ENCODE measurements around the gene RASGRF2.

RASGRF2 gene

DNA sequence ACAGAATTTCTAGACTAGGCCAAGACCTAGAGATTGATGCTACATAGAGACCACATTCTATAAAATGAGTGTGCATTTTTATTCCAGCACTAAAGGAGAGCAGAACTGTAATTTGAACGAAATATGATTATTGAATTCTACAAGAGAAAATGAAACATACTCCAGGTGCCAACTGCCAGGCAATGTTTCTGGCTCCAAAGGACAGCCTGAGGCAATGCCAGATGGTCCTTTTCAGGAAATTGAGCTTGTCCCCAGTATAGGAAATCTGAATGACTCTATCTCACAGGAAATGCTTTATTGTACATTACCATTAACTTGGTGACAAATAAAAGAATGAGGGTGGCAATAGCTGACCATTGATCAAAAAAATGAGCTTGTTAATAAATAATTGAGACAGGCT lies 28.8 kb upstream of the RASGRF2 start:
- Histone ChIP-seq H3K4me1 (ENCODE audit: control insufficient read depth, insufficient read depth, low read length) (no peaks in the 10 kb centered on the region), H3K9ac (ENCODE audit: low read length) (no peak overlapping the region), H3K4me3 (ENCODE audit: low read length) (no peak overlapping the region), H3K27ac (ENCODE audit: low read depth, low read length) (no peak overlapping the region), H3K36me3 (ENCODE audit: control insufficient read depth, insufficient read depth, low read length) (no peaks in the 10 kb centered on the region), H3K27me3 (ENCODE audit: control insufficient read depth, insufficient read depth, low read length) (no peaks in the 10 kb centered on the region)

DNA sequence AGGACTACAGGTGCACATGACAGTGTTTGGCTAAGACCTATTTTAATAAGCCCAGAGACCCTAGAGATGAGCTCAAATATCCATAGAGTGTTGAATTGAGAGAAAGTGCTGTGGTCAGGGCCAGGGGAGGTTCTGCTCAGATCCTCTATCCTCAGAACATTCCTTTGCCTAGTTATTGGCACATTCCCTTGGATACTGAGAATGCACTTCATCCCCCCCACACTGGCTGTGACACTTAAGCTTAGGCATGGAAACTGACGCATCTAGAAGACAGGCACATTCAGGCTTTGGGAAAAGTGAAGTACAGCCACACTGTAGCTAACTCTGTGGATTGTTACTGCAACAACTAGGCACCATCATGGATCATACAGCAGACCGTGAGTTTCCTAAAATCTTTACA lies 27.1 kb upstream of the RASGRF2 start:
- H3K27ac ChIP-seq (ENCODE audit: low read depth, low read length): no peak overlapping the region

GRCh38 chr5:80934751-80935150 lies 25.4 kb upstream of the RASGRF2 start:
- Histone ChIP-seq H3K36me3 (ENCODE audit: control insufficient read depth, insufficient read depth, low read length) (no peaks in the 10 kb centered on the region), H3K9ac (ENCODE audit: low read length) (no peak overlapping the region), H3K4me1 (ENCODE audit: control insufficient read depth, insufficient read depth, low read length) (no peaks in the 10 kb centered on the region), H3K27me3 (ENCODE audit: control insufficient read depth, insufficient read depth, low read length) (no peaks in the 10 kb centered on the region), H3K27ac (ENCODE audit: low read depth, low read length) (no peak overlapping the region), H3K4me3 (ENCODE audit: low read length) (no peak overlapping the region)

More for the DNA sequence above, 27.1 kb upstream of the RASGRF2 start:
- Histone ChIP-seq H3K4me3 (ENCODE audit: low read length) (no peak overlapping the region), H3K36me3 (ENCODE audit: control insufficient read depth, insufficient read depth, low read length) (no peaks in the 10 kb centered on the region), H3K27me3 (ENCODE audit: control insufficient read depth, insufficient read depth, low read length) (no peaks in the 10 kb centered on the region), H3K4me1 (ENCODE audit: control insufficient read depth, insufficient read depth, low read length) (no peaks in the 10 kb centered on the region), H3K9ac (ENCODE audit: low read length) (no peak overlapping the region)

DNA sequence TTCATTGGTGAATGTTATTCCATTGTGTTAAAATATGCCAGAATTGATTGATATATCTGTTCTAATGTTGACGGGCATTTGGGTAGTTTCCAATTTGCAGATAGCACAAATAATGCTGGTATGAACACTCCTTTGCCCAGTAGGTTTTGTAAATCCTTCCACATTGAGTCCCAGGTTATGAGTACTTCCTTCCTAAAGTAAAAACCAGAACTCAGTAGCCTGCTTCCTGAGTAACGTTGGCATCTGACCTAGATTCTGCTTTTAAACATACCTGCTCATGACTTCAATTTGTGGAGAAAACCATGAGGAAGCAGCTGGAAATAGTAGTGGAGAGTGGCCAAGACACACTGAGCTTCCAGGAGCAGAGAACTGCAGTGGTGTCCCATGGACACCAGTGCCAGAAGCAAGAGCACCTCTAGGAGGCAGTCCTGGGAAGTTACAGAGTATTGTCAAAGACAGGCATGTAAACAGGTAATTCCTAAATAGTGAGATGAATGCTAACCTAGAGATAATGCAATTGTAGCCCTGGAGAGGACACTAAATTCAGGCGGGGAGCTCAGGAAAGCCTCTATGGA lies 24.3 kb upstream of the RASGRF2 start:
- Histone ChIP-seq H3K9ac (ENCODE audit: low read length) (no peak overlapping the region), H3K27ac (ENCODE audit: low read depth, low read length) (no peak overlapping the region), H3K4me1 (ENCODE audit: control insufficient read depth, insufficient read depth, low read length) (no peaks in the 10 kb centered on the region), H3K27me3 (ENCODE audit: control insufficient read depth, insufficient read depth, low read length) (no peaks in the 10 kb centered on the region), H3K36me3 (ENCODE audit: control insufficient read depth, insufficient read depth, low read length) (no peaks in the 10 kb centered on the region), H3K4me3 (ENCODE audit: low read length) (no peak overlapping the region)

DNA sequence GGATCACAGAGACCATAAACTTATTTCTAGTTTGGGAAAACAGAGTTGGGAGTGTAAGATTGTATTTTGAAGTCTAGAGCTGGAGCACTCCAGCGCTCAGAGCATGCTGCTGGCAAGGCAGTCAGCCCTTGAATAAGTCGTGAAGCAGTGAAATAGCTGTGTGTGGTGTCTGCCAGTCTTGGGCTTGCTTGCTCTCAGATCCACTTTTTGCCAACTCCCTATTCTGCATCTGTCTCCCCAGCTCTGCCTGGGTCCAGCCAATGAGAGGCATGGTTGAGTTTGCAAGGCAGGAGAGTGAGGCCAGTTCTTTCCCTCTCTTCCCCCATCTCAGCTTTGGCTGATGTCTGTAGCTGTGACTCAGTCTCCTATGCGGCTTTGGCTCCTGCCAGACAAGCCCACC lies 23.3 kb upstream of the RASGRF2 start:
- Histone ChIP-seq H3K27me3 (ENCODE audit: control insufficient read depth, insufficient read depth, low read length) (no peaks in the 10 kb centered on the region), H3K4me1 (ENCODE audit: control insufficient read depth, insufficient read depth, low read length) (no peaks in the 10 kb centered on the region), H3K27ac (ENCODE audit: low read depth, low read length) (no peak overlapping the region), H3K9ac (ENCODE audit: low read length) (no peak overlapping the region), H3K4me3 (ENCODE audit: low read length) (no peak overlapping the region), H3K36me3 (ENCODE audit: control insufficient read depth, insufficient read depth, low read length) (no peaks in the 10 kb centered on the region)

DNA sequence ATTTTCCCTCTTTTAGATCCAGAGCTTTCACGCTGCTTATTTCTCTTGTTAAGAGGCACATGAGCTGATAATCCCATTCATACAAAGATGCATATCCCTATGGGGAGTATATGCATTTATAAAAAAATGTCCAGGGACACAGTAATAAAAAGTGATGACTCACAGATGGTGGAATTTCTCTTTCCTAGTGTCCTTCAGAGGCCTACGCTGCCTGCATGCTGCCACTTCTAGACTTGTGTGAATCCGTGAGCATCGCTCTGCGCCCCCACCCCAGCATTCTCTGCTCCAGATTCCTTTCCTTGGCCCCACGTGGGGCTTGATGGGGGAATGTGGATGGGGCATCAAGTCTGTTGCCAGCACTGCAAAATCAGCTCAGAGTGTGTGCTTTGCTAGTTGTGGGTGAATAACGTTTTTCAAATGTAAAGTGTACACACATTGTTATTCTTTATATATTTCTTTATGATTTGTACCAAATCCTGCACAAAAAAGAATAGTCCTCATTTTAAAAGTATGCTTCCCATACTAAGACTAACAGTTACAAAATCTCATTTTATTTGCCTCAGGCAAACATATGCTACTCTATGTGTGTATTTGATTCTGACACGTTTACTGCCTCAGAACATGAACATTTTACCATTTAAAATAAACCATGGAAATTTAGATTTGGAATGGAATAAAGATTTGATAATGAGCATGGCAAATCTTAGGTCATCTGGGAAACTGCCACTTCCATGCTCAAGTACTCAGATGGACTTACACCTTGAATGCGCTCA lies 22.4 kb upstream of the RASGRF2 start:
- Histone ChIP-seq H3K27me3 (ENCODE audit: control insufficient read depth, insufficient read depth, low read length) (no peaks in the 10 kb centered on the region), H3K4me1 (ENCODE audit: control insufficient read depth, insufficient read depth, low read length) (no peaks in the 10 kb centered on the region), H3K36me3 (ENCODE audit: control insufficient read depth, insufficient read depth, low read length) (no peaks in the 10 kb centered on the region), H3K9ac (ENCODE audit: low read length) (no peak overlapping the region), H3K27ac (ENCODE audit: low read depth, low read length) (no peak overlapping the region), H3K4me3 (ENCODE audit: low read length) (no peak overlapping the region)

DNA sequence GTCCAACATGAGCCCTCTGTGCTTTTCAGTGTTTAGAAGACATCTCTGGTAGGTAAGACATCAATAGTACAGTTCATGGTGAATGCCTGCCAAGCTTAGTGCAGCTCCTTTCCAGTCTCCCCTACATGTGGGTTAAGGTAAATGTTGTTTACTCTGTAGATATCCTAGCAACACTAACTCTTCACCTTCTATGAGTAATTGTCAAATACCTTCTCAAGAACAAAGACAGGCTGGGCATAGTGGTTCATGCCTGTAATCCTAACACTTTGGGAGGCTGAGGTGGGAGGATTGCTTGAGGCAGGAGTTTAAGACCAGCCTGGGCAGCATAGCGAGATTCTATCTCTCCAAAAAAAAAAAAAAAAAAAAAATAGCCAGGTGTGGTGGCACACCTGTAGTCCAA lies 18.7 kb upstream of the RASGRF2 start:
- Histone ChIP-seq H3K27me3 (ENCODE audit: control insufficient read depth, insufficient read depth, low read length) (no peaks in the 10 kb centered on the region), H3K27ac (ENCODE audit: low read depth, low read length) (no peak overlapping the region), H3K9ac (ENCODE audit: low read length) (no peak overlapping the region), H3K4me1 (ENCODE audit: control insufficient read depth, insufficient read depth, low read length) (no peaks in the 10 kb centered on the region), H3K36me3 (ENCODE audit: control insufficient read depth, insufficient read depth, low read length) (no peaks in the 10 kb centered on the region), H3K4me3 (ENCODE audit: low read length) (no peak overlapping the region)

DNA sequence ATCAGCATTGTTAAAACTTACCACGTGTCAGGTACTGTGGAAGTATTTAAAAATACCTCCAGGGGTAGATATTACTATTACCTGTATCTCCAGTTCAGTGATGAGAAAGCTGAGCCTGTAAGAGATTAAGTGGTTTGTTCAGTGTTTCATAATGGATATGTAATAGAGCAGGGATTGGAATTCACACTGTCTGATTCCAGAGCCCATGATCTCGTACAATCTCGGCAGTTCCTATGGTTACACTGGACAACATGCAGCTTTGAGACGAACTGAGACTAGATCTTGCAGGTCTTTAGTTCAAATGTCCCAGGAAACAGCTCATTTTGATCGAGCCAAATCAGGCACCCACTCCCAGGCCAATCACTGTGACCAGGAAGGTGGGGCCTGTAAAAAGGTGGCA lies 8.8 kb upstream of the RASGRF2 start:
- H3K9ac ChIP-seq (ENCODE audit: low read length): no peak overlapping the region
- no peaks in the 10 kb centered on the region for H3K36me3 ChIP-seq (ENCODE audit: control insufficient read depth, insufficient read depth, low read length)
- no peaks in the 10 kb centered on the region for H3K4me1 ChIP-seq (ENCODE audit: control insufficient read depth, insufficient read depth, low read length)
- H3K4me3 ChIP-seq (ENCODE audit: low read length): no peak overlapping the region
- no peak overlapping the region for H3K27ac ChIP-seq (ENCODE audit: low read depth, low read length)
- H3K27me3 ChIP-seq (ENCODE audit: control insufficient read depth, insufficient read depth, low read length): no peaks in the 10 kb centered on the region

DNA sequence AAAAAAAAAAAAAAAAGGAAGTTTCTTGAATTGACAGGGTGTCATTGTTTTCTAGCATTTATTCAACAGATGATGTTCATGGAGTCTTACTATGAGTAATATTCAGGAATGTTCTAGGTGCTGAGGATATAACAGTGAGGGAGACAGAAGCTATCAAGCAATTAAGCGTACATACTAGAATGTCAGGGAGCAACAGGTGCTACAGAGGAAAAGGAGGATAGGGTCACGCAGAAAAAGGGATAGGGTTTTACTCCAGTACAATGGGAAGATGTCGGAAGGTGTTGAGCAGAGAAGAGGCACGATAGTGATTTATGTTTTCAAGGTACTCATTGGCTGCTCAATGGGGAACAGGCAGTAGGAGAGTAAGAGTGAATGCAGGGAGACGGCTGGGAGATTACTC lies 6.6 kb upstream of the RASGRF2 start:
- H3K27me3 ChIP-seq (ENCODE audit: control insufficient read depth, insufficient read depth, low read length): no peaks in the 10 kb centered on the region
- H3K4me1 ChIP-seq (ENCODE audit: control insufficient read depth, insufficient read depth, low read length): no peaks in the 10 kb centered on the region
- no peak overlapping the region for H3K27ac ChIP-seq (ENCODE audit: low read depth, low read length)
- H3K4me3 ChIP-seq (ENCODE audit: low read length): no peak overlapping the region
- no peak overlapping the region for H3K9ac ChIP-seq (ENCODE audit: low read length)
- H3K36me3 ChIP-seq (ENCODE audit: control insufficient read depth, insufficient read depth, low read length): no peaks in the 10 kb centered on the region

GRCh38 chr5:80955082-80955590 lies 5.0 kb upstream of the RASGRF2 start:
- Histone ChIP-seq H3K27me3 (ENCODE audit: control insufficient read depth, insufficient read depth, low read length) (peaks cover 8% of the 10 kb centered on the region), H3K27ac (ENCODE audit: low read depth, low read length) (no peak overlapping the region), H3K9ac (ENCODE audit: low read length) (no peak overlapping the region)

GRCh38 chr5:80956272-80956671 lies 3.9 kb upstream of the RASGRF2 start:
- H3K9ac ChIP-seq (ENCODE audit: low read length): no peak overlapping the region

More at GRCh38 chr5:80955082-80955590, 5.0 kb upstream of the RASGRF2 start:
- H3K4me3 ChIP-seq (ENCODE audit: low read length): no peak overlapping the region
- peaks cover 2% of the 10 kb centered on the region for H3K36me3 ChIP-seq (ENCODE audit: control insufficient read depth, insufficient read depth, low read length)
- no peaks in the 10 kb centered on the region for H3K4me1 ChIP-seq (ENCODE audit: control insufficient read depth, insufficient read depth, low read length)

DNA sequence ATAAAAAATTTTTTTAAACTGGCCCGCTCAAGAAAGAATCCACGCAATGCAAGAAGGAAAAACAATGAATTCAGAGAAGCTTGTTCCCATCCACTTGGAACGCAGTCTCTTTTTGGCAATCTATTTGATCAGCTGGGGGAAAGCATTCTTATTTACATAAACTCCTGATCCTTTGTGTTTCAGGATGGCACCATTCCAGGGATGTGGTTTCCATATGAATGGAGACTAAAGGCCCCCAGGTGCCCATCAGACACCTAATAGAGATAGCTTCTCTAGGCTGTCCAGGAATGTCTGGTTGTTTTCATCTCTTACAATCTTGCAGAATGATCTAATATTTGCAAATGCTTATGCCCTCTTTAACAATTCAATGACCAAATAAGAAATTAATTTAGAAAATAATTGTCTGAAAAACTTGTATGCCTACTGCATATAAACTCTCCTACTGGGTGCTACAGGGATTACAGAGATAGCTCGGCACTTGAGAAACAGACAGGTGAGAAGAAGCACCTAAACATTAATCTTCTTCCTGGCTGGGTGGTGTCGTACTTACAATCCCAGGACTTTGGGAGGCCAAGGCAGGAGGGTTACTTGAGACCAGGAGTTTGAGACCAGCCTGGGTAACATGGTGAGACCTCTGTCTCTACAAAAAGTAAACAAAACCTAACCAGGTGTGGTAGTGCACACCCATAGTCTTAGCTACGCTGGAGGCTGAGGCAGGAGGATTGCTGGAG lies 3.0 kb upstream of the RASGRF2 start:
- Histone ChIP-seq H3K4me3 (ENCODE audit: low read length) (no peak overlapping the region), H3K4me1 (ENCODE audit: control insufficient read depth, insufficient read depth, low read length) (no peaks in the 10 kb centered on the region), H3K27ac (ENCODE audit: low read depth, low read length) (no peak overlapping the region), H3K9ac (ENCODE audit: low read length) (no peak overlapping the region), H3K36me3 (ENCODE audit: control insufficient read depth, insufficient read depth, low read length) (peaks cover 2% of the 10 kb centered on the region), H3K27me3 (ENCODE audit: control insufficient read depth, insufficient read depth, low read length) (peaks cover 8% of the 10 kb centered on the region)

More at GRCh38 chr5:80956272-80956671, 3.9 kb upstream of the RASGRF2 start:
- Histone ChIP-seq H3K27ac (ENCODE audit: low read depth, low read length) (no peak overlapping the region), H3K36me3 (ENCODE audit: control insufficient read depth, insufficient read depth, low read length) (peaks cover 2% of the 10 kb centered on the region), H3K27me3 (ENCODE audit: control insufficient read depth, insufficient read depth, low read length) (peaks cover 8% of the 10 kb centered on the region), H3K4me1 (ENCODE audit: control insufficient read depth, insufficient read depth, low read length) (no peaks in the 10 kb centered on the region), H3K4me3 (ENCODE audit: low read length) (no peak overlapping the region)

All from rectal smooth muscle tissue (tissue), 1 donor.